Measurements from ENCODE around the gene HTT.

Gene HTT

DNA sequence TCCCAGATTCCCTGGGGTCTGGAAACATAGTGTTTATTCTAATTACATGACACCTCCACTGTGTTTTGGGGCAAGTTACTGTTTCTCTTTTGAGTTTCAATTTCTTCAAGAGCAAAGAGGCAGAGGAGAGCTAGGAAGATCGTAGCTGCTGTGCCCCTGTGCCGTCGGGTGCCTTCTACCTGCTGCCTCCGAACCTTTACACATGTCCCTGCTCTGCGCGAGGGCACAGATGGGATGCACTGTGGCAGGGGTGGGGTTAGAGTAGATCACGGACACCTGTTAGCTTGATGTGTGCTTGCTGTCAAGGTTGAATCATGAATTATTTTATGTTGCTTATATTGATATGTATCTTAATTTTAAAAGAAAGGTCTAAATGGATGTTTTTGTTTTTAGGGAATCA lies 103.4 kb downstream of the HTT start:
- DNase-seq = no peak

DNA sequence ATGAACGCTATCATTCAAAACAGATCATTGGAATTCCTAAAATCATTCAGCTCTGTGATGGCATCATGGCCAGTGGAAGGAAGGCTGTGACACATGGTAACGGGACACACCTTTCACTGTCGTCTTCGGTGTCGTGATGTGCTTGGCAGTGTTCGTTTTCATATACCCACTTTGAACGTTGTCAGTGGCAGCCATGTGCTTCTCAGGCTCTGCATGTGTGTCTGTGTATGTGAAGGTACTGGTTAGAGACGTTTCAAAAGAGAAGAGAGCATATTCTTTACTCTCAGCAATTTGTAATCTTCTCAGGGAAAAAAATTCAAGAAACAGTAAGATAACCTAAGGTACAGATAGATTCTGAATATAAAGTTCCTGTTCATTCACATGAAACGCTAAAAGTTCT lies 103.9 kb downstream of the HTT start:
- no peak for DNase-seq

DNA sequence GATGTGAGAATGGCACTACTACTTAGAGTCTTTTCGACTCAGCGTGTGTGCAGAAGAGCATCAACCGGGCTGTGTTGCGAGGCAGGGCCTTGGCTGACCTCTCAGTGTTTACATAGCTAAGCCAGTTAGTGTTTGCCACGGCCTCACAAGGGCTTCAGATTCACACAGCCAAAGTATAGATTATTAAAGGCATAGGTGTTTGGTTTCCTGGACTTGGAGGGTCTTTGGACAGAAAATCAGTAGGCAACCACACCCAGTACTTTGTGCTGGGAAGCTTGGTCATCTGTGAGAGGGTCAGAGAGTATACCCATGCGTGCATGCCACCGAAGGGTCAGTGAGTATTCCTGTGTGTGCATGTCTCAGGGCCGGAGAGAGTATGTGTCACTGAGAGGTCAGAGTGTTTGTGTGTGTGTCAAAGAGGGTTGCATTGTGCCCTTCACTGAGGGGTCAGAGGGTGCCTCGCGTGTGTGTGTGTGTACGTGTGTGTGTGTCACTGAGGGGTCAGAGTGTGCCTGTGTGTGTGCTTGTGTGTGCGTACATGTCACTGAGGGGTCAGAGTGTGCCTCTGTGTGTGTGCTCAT lies 104.7 kb downstream of the HTT start:
- no peak for DNase-seq

DNA sequence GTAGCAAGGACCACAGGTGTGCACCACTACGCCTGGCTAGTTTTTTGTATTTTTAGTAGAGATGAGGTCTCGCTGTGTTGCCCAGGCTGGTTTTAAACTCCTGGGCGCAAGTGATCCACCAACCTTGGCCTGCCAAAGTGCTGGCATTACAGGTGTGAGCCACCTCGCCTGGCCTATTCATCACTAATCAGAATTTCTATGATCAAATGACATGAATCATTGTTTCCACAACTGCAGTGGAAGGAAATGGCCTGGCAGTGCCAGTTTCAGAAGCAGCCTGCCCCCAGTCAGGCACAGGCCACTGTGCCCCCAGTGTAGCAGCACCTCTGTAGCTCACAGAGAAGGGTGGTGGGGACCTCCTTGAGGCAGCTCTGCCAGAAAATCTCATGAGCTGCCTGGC lies 108.5 kb downstream of the HTT start:
- no peak for DNase-seq

DNA sequence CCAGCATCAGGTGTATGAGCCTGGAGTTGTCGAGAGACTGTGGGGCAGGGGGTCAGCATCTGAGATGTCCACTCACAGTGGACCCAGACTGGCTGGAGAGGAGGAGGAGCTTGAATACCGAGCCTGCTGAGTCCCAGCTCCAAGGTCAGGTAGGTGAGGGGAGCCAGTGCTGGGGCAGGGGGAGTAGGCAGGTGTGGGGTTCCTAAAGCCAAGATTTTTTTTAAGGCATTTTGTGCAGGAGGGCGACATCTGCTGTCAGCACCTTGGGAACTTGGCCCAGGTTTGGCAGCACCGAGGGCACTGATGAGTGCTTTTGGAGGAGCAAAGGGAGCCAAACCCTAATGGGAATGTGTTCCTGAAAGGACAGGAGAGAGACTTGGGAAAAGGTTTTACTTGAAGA lies 110.2 kb downstream of the HTT start:
- no peak for DNase-seq

DNA sequence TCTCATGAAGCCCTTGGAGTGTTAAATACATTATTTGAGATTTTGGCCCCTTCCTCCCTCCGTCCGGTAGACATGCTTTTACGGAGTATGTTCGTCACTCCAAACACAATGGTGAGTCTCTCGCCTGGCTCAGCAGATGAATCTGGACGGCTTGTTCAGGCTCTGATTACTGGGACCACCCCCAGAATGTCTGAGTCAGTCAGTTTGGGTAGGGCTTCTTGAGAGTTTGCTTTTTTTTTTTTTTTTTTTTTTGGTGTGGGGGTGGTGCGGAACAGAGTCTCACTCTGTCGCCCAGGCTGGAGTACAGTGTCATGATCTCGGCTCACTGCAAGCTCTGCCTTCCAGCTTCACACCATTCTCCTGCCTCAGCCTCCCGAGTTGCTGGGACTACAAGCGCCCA lies 112.1 kb downstream of the HTT start:
- no peak for DNase-seq

DNA sequence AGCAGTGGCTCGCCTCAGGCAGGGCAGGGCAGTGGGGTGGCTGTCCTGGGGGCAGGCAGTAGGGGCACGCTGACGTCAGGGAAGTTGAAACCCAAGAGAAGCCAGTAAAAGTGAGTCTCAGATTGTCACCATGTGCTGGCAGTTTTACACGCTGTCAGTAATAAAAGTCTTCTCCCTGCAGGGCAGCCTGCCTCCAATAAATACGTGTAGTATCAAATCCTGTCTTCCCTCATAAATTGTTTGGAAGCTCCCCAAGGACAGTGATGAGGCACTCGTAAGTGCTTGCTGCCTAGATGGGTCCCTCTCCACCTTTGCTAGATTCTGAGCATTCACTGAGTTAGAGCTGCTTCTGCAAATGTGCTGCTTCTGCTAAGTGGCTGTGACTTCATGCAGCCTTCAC lies 113.6 kb downstream of the HTT start:
- DNase-seq = no peak

DNA sequence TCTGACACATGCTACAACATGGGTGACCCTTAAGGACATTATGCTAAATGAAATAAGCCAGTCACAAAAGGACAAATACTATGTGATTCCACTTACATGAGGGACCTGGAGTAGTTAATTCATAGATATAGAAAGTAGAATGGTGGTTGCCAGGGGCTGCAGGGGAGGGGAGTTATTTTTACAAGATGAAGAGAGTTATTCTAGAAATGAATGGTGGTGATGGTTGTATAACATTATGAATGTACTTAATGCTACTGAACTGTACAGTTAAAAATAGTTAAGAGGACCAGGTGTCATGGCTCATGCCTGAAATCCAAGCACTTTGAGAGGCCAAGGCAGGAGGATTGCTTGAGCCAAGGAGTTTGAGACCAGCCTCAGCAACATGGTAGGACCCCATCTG lies 115.0 kb downstream of the HTT start:
- DNase-seq = no peak

DNA sequence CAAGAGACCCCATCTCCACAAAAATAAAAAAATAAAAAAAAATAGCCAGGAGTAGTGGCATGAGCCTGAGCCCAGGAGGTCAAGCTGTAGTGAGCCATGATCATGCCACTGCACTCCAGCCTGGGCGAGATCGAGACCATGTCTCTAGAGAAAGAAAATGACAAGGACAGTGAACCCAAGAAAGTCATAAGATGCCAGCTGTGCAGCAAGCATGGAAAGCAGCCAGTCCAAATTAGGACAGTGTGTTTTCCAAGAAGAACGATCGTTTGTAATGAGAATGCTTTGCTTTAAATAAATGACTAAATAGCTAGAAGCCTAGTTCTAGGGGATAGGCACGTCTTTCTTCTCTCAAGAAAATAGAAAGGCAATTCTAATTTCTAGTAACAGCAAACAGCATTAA lies 116.1 kb downstream of the HTT start:
- no peak for DNase-seq

DNA sequence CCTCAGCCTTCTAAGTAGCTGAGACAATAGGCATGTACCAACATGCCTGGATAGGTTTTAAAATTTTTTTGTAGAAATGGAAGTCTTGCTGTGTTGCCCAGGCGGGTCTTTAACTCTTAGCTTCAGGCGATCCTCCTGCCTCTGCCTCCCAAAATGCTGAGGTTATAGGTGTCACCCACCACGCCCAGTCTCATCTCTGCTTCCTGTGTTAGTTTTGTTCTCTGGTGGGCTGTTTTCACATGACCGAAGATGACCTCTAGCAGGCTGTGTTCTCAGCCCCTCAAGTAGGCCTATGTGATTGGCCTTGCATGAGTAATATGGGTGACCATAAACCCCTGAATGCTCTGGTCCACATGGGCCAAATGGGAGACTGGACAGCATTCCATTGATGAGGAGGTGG lies 117.7 kb downstream of the HTT start:
- DNase-seq = no peak

DNA sequence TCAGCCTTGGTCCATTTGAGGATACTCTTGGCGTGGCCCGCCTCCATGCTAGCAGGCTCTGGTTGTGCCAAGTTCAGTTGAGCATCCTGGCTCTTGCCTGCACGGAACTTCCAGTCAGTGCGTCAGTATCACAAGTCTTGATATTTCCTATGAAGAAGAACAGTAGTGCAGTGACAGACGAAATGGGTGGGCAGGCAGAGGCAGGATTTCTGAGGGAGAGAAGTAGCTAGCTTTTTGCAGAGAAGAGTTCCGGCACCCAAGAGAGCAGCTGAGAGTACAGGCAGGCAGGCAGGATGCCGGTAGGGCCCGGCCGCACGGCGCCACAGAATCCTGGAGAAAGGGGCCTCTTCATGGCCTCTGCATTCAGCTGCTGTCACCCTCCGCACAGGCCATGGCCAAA lies 118.3 kb downstream of the HTT start:
- no peak for DNase-seq

DNA sequence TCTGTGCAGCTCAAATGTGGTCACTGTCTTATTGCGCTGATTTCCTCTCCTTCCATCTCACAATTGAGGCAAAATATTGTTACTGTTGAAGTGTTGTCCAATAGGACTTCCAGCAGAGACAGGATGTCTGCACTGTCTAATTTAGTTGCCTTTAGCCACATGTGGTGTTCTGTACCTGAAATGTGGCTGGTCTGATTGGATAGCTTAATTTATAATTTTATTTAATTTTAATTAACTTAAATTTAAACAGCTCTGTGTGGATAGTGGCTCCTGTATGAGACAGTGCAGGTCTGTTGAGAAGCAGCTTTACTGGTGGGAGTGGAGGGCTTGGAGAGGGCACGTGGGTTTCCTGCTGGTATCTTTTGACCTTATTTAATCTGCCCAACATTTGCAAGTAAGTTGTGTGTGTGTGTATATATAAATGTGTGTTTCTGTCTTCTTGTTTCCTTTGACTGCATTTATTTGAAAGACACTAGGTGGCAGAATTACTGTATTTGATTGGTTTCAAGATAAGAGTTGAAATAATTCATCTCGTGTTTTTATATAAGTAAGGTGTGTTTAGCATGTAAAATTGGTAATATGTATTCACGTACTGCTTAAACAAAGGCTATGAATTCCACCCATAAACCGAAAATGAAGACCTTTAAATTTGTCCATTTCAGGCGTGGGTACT lies 119.2 kb downstream of the HTT start:
- no peak for DNase-seq

DNA sequence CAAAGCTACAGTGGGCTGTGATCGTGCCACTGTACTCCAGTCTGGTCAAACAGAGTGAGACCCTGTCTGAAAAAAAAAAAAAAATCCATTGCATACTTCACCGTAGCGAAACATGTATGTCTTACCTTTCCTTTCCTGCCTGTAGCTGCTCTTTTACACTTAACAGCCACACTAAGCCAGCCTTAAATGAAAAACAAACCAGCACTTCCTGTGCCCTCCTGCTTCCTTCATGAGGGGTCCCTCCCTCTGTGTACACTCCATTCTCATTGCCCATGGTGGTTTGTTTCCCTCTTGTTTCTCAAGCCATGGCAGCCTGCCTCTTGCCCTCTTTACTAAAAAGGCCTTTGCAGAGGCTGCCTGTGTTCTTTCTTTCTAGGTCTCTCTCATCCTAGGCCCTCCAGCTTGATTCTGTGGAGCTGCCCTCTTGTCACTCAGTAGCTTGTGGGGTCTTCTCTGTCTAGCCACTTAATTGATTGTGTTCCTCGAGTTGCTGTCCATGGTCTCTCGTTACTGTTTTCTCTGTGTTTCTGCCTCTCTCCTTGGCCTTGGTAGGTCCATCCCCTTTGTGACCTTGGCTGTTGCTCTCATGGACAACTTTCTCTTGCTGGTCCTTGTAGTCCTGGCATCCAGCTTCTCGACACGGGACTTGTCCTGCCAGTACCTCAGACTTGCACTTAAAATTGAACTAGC lies 122.3 kb downstream of the HTT start:
- no peak for DNase-seq

DNA sequence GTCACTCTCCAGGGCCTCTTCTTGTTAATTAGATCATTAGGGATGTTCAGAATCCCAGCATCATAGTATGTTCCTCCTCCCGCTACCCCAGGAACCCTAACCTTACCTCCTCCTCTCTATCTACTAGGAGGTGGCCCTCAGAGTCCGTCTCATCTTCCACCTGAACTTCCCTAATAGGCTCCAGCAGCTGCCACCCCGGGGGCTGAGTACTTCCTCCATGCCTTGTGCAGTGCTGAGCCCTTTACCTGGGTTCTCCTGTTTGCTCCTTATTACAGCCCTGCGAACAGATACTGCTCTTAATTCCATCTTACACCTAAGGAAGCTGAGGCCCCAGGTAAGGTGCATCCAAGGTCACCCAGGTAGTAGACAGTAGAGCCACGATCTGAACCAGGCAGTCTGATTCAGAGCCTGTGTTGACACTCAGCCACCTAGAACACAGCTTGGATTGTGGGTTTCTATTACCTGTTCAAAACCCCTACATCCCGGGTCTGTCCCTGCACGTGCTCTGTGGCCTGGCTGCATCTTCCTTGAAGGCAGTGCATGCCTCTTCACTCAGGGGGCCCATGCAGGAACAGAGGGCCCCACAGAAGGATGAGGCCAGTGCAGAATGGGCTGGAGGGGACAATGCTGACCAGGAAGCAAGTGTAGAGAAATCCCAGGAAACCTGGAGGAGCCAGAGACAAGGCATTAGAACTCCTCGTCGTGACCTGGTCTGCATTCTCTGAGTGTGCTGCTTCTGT lies 123.1 kb downstream of the HTT start:
- no peak for DNase-seq

DNA sequence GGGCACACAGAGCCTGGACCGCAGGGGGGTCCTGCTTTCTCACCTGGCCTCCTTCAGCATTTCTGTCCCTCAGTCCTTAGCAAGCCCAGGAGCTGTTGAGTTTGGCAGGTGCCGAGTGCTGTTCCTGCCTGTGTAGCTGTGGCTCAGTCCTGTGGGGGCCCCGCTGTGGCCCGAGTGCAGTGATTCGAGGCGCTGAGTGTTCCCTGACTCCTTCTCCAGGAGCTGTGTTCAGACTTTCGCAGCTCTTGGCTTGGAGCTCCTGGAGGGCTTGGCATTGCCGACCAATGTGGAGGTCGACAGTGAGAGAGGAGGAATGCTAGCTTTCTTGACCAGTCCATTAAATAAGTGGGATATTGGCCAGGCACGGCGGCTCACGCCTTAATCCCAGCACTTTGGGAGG lies 124.4 kb downstream of the HTT start:
- DNase-seq = no peak

DNA sequence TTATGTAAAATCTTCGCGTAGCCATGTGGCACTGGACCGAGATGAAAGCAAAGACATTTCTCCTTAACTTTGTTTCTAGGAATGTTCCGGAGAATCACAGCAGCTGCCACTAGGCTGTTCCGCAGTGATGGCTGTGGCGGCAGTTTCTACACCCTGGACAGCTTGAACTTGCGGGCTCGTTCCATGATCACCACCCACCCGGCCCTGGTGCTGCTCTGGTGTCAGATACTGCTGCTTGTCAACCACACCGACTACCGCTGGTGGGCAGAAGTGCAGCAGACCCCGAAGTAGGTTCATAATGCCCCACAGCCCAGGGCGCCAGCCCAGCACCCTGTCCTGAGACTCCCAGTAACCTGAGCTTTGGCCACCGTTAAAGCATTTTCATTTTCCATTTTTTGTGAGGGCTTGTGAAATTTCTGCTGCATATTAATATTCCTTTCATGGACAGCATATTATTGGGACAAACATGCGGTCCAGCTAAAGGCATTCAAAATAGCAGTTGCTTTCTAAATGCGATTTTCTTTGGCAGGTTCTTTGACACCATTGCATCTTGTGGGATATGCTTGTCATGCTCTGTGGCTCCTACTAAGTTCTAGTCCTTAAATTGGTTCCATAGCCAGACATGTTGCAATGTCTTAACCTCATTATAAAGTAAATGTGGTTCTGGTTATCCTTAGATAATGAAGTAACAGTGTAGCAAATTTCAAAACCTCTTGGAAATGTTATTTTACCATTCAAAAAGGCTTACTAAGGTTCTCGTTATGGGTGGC lies 125.4 kb downstream of the HTT start:
- DNase-seq = no peak

DNA sequence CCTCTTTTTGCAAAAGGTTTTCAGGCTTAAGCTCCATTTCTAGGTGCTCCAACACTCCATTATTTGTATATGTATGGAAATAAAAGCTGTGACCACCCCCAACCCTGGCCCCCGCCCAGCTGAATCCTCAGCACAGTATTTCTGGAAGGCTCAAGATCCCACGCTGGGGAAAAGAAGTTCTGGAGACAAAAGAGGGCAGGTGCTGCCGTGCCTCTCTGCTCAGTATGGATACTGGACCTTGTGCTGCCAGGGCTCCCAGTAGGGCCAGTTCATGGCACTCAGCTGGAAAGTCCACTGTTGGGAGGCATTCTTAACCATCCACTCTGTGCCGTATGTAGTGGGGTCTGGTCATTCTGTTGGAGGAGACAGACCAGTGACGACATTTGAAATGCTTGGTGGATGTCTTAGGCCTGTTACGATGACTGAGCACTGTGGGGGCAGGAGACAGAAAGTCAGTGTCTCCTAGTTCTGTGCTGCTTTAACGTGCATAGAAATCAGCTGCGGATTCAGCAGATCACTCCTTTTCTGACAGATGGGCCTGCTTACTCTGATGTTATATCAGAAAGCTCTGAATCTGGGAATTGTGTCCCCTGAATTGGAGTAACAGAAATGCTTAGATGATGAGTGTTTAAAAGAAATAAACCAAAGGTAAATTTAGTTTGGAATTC lies 126.1 kb downstream of the HTT start:
- DNase-seq = no peak

DNA sequence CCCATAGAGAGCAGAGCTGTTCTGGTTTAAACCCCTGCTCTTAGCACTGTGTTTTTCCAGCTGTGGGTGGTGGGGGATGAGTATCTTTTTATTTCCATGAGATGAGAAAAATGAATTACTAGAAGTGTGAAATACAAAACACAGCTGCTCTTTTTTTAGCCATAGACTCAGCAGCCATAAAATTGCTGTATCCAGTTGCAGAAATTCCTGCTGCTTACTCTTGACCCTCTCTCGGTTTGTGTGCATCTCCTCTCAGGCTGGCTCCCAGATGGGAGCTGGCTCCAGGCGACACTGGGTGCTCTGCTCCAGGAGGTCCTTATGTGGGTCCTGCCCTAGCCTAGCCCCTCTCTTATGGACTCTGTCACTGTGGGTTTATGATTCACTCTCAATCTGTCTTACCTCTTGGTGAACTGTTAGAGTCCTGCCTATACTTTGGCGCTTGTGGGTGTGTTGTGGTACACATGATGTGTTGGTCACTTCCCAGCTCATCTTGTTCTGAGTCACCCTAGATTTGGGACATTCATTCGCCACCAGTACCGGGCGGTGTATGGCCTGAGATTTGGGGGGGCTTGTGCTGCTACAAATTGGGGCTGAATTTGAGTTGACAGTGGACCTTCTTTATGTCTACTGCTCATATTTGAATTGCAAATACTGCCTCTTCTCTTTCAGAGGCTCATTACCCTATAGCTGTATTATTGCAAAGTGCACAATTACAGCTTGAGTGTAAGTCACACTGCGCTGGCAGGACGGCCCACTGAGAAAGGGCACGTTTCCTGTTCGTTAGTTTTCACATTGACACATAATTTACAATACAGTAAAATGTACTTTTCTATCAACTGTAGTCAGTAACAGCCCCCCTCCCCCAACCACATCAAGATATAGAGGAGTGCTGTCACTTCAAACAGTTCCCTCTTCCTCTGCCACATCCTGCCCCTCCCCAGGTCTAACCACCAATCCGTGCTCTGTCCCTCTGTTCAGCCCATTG lies 127.5 kb downstream of the HTT start:
- DNase-seq = no peak

DNA sequence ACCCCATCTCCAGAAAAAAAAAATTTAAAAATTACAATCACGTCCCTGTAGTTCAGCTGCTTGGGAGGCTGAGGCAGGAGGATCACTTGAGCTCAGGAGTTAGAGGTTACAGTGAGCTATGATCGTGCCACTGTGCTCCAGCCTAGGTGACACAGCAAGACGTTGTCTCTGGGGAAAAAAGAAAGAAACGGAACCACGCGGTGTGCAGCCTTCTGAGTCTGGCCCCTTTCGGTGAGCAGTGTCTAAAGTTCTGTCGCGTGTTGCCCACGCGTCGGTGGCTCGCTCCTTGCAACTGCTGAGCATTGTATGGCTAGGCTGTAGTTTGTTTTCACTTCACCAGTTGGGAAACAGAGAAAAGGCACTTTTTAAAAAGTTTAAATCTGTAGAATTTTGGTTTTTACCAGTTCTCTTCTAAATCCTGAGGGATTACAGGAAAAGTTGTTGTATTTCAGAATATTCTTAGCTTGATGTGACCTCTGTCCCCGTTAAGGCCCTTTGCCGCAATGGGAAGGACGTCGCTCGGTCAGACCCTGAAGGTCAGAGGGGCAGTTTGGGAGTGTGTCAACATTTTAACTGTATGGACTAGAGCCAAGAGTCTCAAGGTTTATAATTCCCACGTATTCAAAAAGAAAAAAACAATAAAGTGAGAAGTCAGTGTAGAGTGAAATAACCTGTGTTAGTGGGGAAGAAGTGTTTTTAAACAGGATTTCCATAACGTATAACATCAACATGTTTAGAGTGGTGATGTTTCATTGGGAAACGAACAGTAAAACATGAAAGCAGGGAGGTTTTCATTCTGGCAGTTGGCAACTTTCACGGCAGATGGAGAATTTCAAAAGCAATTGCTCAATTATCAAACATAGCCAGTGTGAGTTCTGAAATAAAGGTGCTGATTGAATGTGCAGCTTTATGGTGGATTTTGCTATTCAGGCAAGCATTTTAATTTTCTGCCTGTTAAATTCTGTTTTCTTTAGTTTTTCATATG lies 128.6 kb downstream of the HTT start:
- DNase-seq = no peak

DNA sequence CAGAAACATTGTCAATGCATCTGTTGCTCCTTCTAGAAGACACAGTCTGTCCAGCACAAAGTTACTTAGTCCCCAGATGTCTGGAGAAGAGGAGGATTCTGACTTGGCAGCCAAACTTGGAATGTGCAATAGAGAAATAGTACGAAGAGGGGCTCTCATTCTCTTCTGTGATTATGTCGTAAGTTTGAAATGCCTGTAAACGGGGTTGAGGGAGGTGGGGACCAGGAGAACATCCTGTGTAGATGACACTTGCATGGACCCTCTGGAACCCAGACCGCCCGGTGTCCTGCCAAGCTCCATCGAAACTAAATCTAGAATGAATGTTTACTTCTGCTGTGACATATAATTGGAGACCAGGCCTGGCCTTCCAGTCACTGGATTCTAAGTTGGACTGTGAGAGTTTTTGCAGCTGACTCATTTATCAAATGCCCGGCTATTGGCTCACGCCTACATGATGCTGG lies 129.5 kb downstream of the HTT start:
- no peak for DNase-seq
